Thyroid gland (tissue), 4 donors: Measurements from ENCODE around the gene KIAA1755. TPM values are rescaled to one million over a fixed set of nuclear protein-coding genes. Genes with fewer than 3 reads are reported as not detected.
"Not testable (repeated sequence)": the region's sequence is repeated elsewhere in the genome, so short reads cannot be mapped to it uniquely, and the experiment has no call there.

ENCODE experiments used
- DNase-seq, 2 donors: peaks; one replicate each; pipeline ENCODE4 v3.0.0-alpha.2; 2019
- H3K27ac ChIP-seq, 3 donors: fragments of 200-600 bp; sonication (generic); 1 replicate in 2 of 3; 2 replicates in 1 of 3; pipeline ENCODE4 v1.5.1; 2016 to 2019; ENCODE audit warnings: mild to moderate bottlenecking in 1 of 3, moderate library complexity in 1 of 3
- H3K27me3 ChIP-seq: fragments of 200-600 bp; sonication (generic); one replicate; pipeline ENCODE4 v1.5.1; 2019
- H3K36me3 ChIP-seq, 2 donors: fragments of 200-600 bp; sonication (generic); one replicate each; pipeline ENCODE4 v1.5.1; 2016 to 2019
- H3K4me1 ChIP-seq, 2 donors: fragments of 200-600 bp; sonication (generic); one replicate each; pipeline ENCODE4 v1.5.1; 2017 to 2019
- H3K4me3 ChIP-seq, 3 donors: fragments of 200-600 bp; sonication (generic); replicated peaks in 1 of 3; 1 replicate in 2 of 3; 2 replicates in 1 of 3; pipeline ENCODE4 v1.5.1; 2016; ENCODE audit warnings: mild to moderate bottlenecking in 1 of 3
- H3K9me3 ChIP-seq: fragments of 200-600 bp; sonication (generic); one replicate; pipeline ENCODE4 v1.5.1; 2017
- CTCF ChIP-seq, 6 experiments: fragments of 200-600 bp in 3 of 6; fragments of 450-650 bp in 3 of 6; sonication (generic) in 3 of 6; IDR thresholded peaks; one replicate each; pipeline ENCODE4 v1.5.1; 2016 to 2019; ENCODE audit warnings: antibody characterized with exemption in 6 of 6, mild to moderate bottlenecking in 2 of 6, inconsistent platforms in 1 of 6, moderate library complexity in 1 of 6
- POLR2A ChIP-seq, 2 donors: fragments of 450-650 bp; IDR thresholded peaks; one replicate each; pipeline ENCODE4 v1.6.1; 2017; ENCODE audit warnings: antibody characterized with exemption in 2 of 2, mild to moderate bottlenecking in 2 of 2, moderate library complexity in 1 of 2
- WGBS, 2 donors: methylation state at CpG; one replicate each; pipeline ENCODE4 v1.1.5; 2017; 5-methylcytosine and 5-hydroxymethylcytosine counted together
- intact Hi-C: fragments of 100-400 bp; cut with DNase I; formaldehyde crosslinking; loops from one replicate; pipeline ENCODE4 v1.15.1; 2023
- total RNA-seq, 4 donors: library from RNA; depleted of rRNA; stranded (reverse); fragments of >200 nt; gene quantifications; one replicate each; pipeline ENCODE4 v1.2.3, GENCODE V29; 2016

The KIAA1755 gene
- total RNA-seq, 4 donors from 2014 or later = 1.0 to 5.5 (median 1.7) TPM

GRCh38 chr20:38290829-38291814, 30.6 kb upstream of the KIAA1755 start:
- Histone ChIP-seq H3K9me3 (no peaks in the 10 kb centered on the region), H3K27ac (no peak overlapping the region), H3K36me3 (no peaks in the 10 kb centered on the region), H3K4me3 (no peak overlapping the region), H3K27me3 (no peaks in the 10 kb centered on the region), H3K4me1 (no peaks in the 10 kb centered on the region)
- WGBS, 2 donors = 45 to 46% methylated on average over 21 of the region's 21 CpGs
- TF ChIP-seq POLR2A (IDR thresholded peaks at IDR 0.05) (no peak), CTCF (IDR thresholded peaks at IDR 0.05) (peak in 1 of 6 experiments; percentile 29)
- no peak for DNase-seq
- intact Hi-C loops = no loop called here

DNA sequence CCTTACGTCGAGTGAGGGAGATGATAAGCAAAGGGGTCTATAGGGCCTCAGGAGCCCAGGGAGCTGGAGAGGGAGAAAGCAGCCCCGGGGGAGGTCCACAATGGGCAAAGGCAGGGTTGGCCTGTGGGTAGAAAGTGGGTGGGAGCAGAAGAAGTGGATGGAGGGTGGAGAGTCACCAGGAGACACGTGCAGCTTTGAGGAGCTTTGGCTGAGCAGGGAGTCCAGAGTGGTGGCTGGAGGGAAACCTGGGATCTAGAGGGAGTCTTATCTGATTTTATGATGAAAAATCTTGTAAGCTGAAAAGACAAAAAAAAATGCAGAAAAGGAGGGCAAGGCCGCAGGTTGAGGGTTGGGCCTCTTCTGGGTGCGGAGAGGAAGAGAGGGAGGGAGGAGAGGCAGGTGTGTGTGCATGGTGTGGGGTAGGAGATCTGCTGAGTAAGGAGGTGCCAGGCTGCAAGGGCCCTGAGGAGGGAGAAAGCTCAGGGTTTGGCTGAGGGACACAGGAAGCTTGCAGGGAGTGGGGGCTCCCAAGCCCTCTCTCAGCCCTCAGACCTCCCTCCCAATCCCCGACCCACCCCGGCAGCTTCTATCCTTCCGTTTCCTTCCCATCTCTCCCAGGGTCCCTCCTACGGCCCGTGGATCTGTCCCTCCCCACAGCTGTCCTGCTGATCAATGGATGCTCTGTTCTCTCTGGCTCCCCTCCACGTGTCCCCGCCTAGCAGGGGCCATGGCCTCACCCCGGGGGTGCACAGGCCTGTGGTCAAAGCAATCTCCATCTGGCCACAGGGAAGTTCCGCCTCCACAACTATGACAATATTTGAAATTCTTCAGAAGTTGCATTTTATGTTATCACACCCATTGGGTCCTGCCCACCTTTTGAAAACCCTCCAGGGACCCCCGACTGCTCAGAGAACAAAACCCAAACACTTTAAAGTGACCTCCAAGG, 26.3 kb upstream of the KIAA1755 start:
- DNase-seq = no peak
- H3K4me1 ChIP-seq = no peaks in the 10 kb centered on the region
- TF ChIP-seq CTCF (IDR thresholded peaks at IDR 0.05) = no peak
- no peak for TF ChIP-seq POLR2A (IDR thresholded peaks at IDR 0.05)
- no peaks in the 10 kb centered on the region for H3K36me3 ChIP-seq
- no peak overlapping the region for H3K27ac ChIP-seq
- intact Hi-C loops = no loop called here
- H3K9me3 ChIP-seq = no peaks in the 10 kb centered on the region
- 52 to 56% methylated on average over 16 of the region's 16 CpGs for WGBS, 2 donors
- no peaks in the 10 kb centered on the region for H3K27me3 ChIP-seq
- no peak overlapping the region for H3K4me3 ChIP-seq

DNA sequence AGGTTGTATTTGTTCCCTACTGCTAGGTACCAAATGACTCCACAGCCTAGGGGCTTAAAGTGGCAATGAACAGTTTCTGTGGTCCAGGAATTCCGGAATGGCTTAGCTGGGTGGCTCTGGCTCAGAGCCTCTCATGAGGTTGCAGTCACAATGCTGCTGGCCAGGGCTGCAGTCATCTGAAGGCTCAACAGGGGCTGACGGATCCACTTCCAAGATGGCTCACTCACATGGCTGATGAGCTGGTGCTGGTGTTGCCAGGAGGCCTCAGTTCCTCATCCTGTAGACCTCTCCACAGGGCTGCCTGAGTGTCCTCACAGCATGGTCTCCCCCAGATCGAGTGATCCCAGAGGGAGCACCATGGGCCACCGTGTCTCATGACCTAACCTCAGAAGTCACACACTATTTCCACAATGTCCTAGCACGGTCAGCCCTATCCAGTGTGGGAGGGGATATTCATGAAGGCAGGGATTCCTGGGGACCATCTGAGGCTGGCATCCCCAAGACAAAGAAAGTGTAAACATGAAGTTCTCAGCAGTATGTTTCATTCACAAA, 24.4 kb upstream of the KIAA1755 start:
- H3K4me1 ChIP-seq = no peaks in the 10 kb centered on the region
- no peak overlapping the region for H3K27ac ChIP-seq
- WGBS, 2 donors = 94 to 95% methylated on average over 5 of the region's 5 CpGs
- no peaks in the 10 kb centered on the region for H3K27me3 ChIP-seq
- intact Hi-C loops = no loop called here
- TF ChIP-seq POLR2A (IDR thresholded peaks at IDR 0.05) (no peak), CTCF (IDR thresholded peaks at IDR 0.05) (no peak)
- no peak for DNase-seq
- H3K9me3 ChIP-seq = no peaks in the 10 kb centered on the region
- no peak overlapping the region for H3K4me3 ChIP-seq
- no peaks in the 10 kb centered on the region for H3K36me3 ChIP-seq

DNA sequence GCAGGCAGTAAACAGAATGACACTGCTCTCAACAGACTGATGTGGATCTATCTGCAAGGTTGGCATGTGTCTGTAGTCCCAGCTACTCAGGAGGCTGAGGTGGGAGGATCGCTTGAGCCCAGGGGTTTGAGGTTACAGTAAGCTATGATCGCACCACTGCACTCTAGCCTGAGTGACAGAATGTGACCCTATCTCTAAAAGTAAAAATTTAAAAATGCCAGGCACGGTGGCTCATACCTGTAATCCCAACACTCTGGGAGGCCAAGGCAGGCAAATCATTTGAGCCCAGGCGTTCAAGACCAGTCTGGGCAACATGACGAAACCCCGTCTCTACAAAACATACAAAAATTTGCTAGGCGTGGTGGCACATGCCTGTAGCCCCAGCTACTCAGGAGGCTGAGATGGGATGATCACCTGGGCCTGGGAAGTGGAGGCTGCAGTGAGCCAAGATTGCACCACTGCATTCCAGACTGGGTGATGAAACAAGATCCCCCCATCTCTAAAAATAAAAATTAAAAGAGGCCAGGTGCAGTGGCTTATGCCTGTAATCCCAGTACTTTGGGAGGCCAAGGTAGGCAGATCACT, 23.6 kb upstream of the KIAA1755 start:
- H3K4me3 ChIP-seq, H3K27ac ChIP-seq, H3K9me3 ChIP-seq, intact Hi-C loops, DNase-seq, H3K27me3 ChIP-seq, H3K36me3 ChIP-seq, H3K4me1 ChIP-seq: not testable (repeated sequence)
- WGBS, 2 donors = 91 to 94% methylated on average over 7 of the region's 7 CpGs

GRCh38 chr20:38283236-38283635, 22.7 kb upstream of the KIAA1755 start:
- 89 to 95% methylated on average over 2 of the region's 2 CpGs for WGBS, 2 donors
- no peak for DNase-seq
- Histone ChIP-seq H3K36me3 (no peaks in the 10 kb centered on the region), H3K27ac (no peak overlapping the region), H3K27me3 (no peaks in the 10 kb centered on the region), H3K4me3 (no peak overlapping the region), H3K9me3 (no peaks in the 10 kb centered on the region), H3K4me1 (no peaks in the 10 kb centered on the region)
- intact Hi-C loops = no loop called here
- TF ChIP-seq CTCF (IDR thresholded peaks at IDR 0.05) (no peak), POLR2A (IDR thresholded peaks at IDR 0.05) (no peak)

DNA sequence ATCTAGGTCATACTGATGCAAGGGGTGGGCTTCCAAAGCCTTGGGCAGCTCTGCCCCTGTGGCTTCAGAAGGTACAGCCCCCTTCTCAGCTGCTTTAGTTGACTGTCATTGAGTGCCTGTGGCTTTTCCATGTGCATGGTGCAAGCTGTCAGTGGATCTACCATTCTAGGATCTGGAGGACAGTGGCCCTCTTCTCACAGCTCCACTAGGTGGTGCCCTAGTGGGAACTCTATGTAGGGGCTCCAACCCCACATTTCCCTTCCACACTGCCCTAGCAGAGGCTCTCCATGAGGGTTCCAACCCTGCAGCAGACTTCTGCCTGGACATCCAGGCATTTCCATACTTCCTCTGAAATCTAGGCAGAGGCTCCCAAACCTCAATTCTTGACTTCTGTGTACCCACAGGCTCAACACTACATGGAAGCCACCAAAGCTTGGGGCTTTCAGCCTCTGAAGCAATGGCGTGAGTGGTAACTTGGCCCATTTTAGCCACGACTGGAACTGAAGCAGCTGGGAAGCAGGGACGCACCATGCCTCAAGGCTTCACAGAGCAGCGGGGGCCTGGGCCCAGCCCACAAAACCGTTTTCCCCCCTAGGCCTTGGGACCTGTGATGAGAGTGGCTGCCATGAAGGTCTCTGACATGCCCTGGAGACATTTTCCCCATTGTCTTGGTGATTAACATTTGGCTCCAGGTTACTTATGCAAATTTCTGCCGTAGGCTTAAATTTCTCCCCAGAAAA, 20.8 kb upstream of the KIAA1755 start:
- DNase-seq, intact Hi-C loops, H3K4me3 ChIP-seq, H3K27me3 ChIP-seq, H3K4me1 ChIP-seq, H3K9me3 ChIP-seq, H3K36me3 ChIP-seq, H3K27ac ChIP-seq: not testable (repeated sequence)
- WGBS, 2 donors = 92 to 93% methylated on average over 6 of the region's 6 CpGs
